OCI-LY1 (cell line): ENCODE results near the gene ANKRD11.

Experiments used
- EZH2 ChIP-seq: fragments of 200-600 bp; sonication (generic), shearing (Covaris generic); IDR thresholded peaks from 2 replicates; pipeline ENCODE4 v1.8.0; 2017; ENCODE audit warnings: borderline replicate concordance, mixed run types, mild to moderate bottlenecking, antibody characterized with exemption, low read length, moderate library complexity, mixed read lengths
- TF ChIP-seq, protein P1 (sequence below): fragments of 200-600 bp; sonication (generic), shearing (Covaris generic); IDR thresholded peaks from 2 replicates; pipeline ENCODE4 v1.5.1; 2017; ENCODE audit warnings: mild to moderate bottlenecking, antibody characterized with exemption, low read length, moderate library complexity, mixed read lengths

DNA sequence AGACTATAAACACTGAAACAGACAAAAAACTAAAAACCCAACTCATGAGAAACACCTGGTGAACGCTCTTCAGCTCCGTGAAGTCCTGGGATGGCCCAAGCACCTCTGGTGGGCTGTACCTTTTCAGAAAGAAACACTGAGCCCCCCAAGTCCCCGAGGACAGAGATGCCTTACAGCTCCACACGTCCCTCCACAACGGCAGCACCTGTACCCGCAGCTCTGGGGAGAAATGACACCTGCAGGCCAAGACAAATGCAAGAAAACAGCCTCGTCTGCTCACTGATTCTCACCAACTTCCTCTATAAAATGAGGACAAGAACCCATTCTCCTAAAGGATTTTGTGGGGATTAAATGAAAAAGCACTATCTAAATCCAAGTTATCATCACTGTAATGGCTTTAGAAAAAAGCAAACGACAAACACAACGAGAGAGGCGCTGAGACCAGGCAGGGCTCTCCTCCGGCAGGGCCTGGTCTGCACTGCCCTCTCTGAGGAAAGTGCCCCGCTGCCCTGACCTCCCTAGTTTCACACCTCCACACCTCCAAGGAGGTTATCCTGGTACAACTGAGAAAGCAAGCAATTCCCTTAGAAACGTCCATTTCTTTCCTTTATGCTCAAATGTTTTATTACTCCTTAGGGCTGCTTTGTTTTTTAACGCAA, 158.0 kb downstream of the ANKRD11 start:
- TF ChIP-seq, protein P1, sequence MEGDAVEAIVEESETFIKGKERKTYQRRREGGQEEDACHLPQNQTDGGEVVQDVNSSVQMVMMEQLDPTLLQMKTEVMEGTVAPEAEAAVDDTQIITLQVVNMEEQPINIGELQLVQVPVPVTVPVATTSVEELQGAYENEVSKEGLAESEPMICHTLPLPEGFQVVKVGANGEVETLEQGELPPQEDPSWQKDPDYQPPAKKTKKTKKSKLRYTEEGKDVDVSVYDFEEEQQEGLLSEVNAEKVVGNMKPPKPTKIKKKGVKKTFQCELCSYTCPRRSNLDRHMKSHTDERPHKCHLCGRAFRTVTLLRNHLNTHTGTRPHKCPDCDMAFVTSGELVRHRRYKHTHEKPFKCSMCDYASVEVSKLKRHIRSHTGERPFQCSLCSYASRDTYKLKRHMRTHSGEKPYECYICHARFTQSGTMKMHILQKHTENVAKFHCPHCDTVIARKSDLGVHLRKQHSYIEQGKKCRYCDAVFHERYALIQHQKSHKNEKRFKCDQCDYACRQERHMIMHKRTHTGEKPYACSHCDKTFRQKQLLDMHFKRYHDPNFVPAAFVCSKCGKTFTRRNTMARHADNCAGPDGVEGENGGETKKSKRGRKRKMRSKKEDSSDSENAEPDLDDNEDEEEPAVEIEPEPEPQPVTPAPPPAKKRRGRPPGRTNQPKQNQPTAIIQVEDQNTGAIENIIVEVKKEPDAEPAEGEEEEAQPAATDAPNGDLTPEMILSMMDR, result no peak
- TF ChIP-seq EZH2, result no peak
